ENCODE measurements around the gene FSTL4.

The FSTL4 gene

DNA sequence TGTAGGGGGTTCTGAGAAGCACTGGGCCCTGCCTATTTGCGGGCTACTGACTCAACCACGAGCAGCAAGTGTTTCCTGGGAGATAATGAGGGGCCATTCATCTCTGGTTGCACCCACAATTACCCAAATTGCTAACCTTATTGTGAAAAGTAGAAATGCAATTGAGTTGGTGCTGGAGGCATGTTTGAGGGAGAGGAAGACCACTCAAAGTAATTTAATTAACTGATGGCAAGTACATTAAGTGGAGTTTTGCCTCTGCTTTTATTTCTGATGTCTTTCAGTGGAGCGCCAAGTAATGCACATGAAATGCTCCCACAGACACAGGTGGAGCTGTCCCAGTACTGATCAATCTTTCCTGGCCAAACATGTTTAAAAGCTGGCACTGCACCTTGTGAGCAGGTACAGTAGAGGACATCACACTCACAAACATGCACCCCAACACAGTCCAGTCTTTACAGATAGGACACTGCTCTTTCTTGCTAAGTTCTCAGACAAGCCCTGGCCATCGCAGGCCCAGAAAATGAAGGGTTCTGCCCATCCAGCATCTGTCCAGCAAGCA is 365.1 kb downstream of the FSTL4 start:
- no peak for TF ChIP-seq ZFX (IDR thresholded peaks at IDR 0.05; ENCODE audit: borderline replicate concordance)
- TF ChIP-seq, protein P1, sequence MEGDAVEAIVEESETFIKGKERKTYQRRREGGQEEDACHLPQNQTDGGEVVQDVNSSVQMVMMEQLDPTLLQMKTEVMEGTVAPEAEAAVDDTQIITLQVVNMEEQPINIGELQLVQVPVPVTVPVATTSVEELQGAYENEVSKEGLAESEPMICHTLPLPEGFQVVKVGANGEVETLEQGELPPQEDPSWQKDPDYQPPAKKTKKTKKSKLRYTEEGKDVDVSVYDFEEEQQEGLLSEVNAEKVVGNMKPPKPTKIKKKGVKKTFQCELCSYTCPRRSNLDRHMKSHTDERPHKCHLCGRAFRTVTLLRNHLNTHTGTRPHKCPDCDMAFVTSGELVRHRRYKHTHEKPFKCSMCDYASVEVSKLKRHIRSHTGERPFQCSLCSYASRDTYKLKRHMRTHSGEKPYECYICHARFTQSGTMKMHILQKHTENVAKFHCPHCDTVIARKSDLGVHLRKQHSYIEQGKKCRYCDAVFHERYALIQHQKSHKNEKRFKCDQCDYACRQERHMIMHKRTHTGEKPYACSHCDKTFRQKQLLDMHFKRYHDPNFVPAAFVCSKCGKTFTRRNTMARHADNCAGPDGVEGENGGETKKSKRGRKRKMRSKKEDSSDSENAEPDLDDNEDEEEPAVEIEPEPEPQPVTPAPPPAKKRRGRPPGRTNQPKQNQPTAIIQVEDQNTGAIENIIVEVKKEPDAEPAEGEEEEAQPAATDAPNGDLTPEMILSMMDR (IDR thresholded peaks at IDR 0.05) = no peak
- no peak overlapping the region for H3K27ac ChIP-seq

DNA sequence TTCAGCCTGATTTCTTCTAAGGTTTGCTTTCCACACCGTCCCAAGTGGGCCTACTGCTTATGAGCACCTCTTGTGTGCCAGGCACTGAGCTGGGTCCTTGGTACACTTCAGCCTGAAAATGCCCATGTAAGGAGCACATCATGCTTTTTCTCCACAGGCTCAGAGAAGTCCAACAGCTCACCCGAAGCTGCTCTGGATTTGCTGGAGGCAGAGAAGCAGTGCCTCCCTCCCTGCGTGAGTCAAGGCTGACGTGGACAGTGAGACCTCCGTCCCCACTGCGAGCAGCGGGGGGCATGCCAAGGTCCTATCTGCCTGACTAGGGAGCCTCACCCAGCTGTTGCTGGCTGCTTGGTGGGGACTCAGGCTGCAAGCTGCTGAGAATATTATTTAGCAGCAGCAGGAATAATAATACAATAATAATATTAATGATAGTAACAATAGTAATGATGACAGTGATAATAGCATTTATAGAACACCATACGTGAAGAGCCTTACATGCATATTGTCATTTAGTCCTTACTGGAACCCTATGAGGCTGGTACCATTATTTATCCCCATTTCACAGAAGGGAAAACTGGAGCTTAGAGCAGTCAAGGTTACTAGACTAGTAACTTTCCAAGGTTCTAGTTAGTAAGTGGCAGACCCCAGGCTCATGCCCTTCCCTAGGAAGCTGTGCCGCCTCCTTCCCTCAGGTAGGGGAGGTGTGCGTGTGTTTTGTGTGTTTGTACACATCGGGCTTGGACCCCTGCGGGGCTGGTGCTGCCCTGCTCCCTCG is 365.8 kb downstream of the FSTL4 start:
- no peak for TF ChIP-seq ZFX (IDR thresholded peaks at IDR 0.05; ENCODE audit: borderline replicate concordance)
- TF ChIP-seq, protein P1 (IDR thresholded peaks at IDR 0.05) = no peak
- no peak overlapping the region for H3K27ac ChIP-seq

GRCh38 chr5:133246053-133246370 is 366.3 kb downstream of the FSTL4 start:
- no peak overlapping the region for H3K27ac ChIP-seq
- no peak for TF ChIP-seq ZFX (IDR thresholded peaks at IDR 0.05; ENCODE audit: borderline replicate concordance)
- TF ChIP-seq, protein P1 (IDR thresholded peaks at IDR 0.05) = no peak

GRCh38 chr5:133245191-133246052 is 366.9 kb downstream of the FSTL4 start:
- no peak for TF ChIP-seq ZFX (IDR thresholded peaks at IDR 0.05; ENCODE audit: borderline replicate concordance)
- TF ChIP-seq, protein P1 (IDR thresholded peaks at IDR 0.05) = no peak
- no peak overlapping the region for H3K27ac ChIP-seq

DNA sequence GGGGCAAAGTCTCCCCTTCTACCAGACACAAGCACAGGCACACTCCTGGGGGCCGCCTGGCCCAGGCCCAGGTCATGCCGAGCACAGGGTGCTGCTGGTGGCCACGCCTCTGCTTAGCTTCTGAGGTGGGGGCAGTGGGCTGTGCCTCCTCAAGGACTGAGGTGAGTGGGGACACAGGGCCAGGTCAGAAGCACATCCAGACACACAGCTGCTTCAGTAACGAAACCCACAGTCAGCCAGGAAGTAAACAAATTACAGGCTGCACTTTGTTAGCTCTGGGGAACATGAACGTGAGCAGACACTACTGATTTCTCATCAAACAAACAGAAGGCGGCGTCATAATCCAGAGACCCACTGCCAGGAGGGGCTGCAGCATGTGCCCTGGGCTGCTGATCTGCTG is 368.1 kb downstream of the FSTL4 start:
- no peak for TF ChIP-seq ZFX (IDR thresholded peaks at IDR 0.05; ENCODE audit: borderline replicate concordance)
- TF ChIP-seq, protein P1 (IDR thresholded peaks at IDR 0.05) = no peak
- H3K27ac ChIP-seq = no peak overlapping the region

- no peak overlapping the region for H3K27ac ChIP-seq
- TF ChIP-seq ZFX (IDR thresholded peaks at IDR 0.05; ENCODE audit: borderline replicate concordance) = no peak
- TF ChIP-seq, protein P1 (IDR thresholded peaks at IDR 0.05) = no peak
Measured at GRCh38 chr5:133243196-133243595, 369.1 kb downstream of the FSTL4 start.
